Lung microvascular endothelial cell (primary cell): ENCODE measurements around the gene EHBP1L1. TPM values are rescaled to one million over a fixed set of nuclear protein-coding genes. Genes with fewer than 3 reads are reported as not detected.

Experiments
- DNase-seq, 2 donors: peaks; one replicate each; pipeline versions ENCODE4 v3.0.0 to v3.0.0-alpha.2; 2010; ENCODE audit warnings: low read depth in 2 of 2
- total RNA-seq: library from RNA; depleted of rRNA; stranded (reverse); fragments of >200 nt; gene quantifications from 2 replicates; pipeline ENCODE4 v1.2.1, GENCODE V29; 2014

Gene EHBP1L1
- total RNA-seq = 2.0 and 4.8 TPM in 2 replicates

- peak in 1 of 2 donors; percentile 35 for DNase-seq
These were observed at the start of gene EHBP1L1 for GRCh38 chr11:65575568-65576231. EHBP1L1 (plus strand) TSS chr11:65576053; CDS start chr11:65576303, 250 bp downstream.

GRCh38 chr11:65526744-65527143, 49.1 kb upstream of the EHBP1L1 start:
- no peak for DNase-seq

DNA sequence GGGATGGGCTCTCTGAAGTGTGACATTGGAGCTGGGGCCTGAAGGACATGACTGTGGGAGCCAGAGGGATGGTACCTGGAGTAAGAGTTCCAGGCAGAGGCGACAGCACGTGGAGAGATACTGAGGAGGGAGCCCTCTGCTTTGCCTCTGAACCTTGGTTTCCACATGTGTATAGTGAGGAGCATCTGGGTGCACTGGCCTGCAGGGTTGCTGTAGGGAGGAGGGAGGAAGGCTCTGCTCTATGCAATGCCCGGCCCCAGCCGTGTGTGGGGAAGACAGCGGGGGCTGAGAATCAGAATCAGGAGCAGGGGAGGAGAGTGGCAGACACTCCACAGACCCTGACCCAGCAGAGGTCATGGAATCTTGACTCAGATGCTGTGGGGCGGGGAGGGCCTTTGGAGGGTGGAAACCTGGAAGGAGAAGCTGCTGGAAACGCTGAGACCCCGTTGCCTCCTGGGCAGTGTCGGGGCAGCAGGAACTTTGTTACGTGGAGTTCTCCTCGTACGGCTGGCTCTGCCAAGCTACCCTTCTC, 47.0 kb upstream of the EHBP1L1 start:
- no peak for DNase-seq

DNA sequence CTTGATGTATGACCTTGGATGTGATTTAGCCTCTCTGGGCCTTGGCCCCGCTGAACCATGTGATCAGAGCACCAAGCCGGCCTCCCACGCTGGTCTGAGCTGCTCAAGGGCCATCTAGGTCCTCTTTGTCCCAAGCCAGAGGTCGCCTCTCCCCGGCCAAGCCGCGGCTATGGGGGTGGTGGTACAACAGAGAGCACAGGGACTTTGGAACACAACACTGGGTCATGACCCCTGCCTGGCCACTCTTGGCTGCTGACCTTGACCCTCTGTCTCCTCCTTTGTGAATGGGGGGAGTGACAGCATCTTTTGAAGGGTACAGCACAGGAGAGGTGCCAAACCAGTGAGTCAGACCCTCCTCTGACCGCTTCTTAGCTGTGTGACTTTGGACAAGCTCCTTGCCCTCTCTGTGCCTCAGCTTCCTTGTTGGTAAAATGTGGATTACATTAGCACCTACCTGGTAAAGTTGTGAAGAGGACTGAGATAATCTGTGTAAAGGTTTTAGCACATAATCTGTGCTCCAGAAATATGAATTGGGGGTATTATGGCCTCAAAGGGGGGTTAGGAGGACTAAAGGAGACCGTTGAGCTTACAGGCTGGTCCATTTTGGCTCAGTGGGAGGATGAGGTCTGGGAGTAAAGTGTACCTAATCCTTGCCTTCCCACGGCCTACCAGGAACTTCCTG, 46.2 kb upstream of the EHBP1L1 start:
- DNase-seq = no peak

DNA sequence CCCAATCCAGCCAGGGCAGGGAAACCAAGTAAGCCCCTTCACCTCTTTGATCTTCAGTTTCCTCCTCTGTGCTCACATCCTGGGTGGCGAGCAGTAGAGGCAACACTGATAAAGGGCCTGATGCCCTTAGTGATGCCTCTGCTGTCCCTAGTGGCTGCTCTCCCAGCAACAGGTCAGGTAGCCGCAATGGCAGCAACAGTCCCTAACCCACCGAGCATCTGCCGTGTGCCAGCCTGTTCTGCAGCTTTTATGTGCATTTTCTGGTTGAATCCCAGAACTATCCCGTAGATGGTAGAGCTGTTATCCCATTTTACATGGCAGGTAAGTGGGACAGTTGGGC, 45.7 kb upstream of the EHBP1L1 start:
- DNase-seq = no peak

- no peak for DNase-seq
These were observed 43.3 kb upstream of the EHBP1L1 start for GRCh38 chr11:65532388-65533064.

DNA sequence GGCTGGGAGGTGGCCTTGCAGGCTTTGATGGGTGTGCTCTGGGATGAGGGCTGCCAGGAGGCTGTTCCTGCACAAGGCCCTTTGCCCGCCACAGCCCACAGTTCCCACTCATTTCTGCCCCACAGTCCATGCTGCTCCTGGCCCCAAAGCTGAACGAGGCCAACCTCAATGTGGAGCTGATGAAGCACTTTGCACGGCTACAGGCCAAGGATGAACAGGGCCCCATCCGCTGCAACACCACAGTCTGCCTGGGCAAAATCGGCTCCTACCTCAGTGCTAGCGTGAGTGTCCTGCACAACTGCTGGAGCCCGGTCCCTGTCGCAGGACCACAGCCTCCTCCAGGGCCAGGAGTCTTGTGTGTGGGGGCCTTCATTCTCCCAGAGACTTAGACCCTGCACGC, 40.8 kb upstream of the EHBP1L1 start:
- DNase-seq = no peak

GRCh38 chr11:65536412-65537295, 39.2 kb upstream of the EHBP1L1 start:
- no peak for DNase-seq

GRCh38 chr11:65537296-65537597, 38.6 kb upstream of the EHBP1L1 start:
- peak in 1 of 2 donors; percentile 0 for DNase-seq

DNA sequence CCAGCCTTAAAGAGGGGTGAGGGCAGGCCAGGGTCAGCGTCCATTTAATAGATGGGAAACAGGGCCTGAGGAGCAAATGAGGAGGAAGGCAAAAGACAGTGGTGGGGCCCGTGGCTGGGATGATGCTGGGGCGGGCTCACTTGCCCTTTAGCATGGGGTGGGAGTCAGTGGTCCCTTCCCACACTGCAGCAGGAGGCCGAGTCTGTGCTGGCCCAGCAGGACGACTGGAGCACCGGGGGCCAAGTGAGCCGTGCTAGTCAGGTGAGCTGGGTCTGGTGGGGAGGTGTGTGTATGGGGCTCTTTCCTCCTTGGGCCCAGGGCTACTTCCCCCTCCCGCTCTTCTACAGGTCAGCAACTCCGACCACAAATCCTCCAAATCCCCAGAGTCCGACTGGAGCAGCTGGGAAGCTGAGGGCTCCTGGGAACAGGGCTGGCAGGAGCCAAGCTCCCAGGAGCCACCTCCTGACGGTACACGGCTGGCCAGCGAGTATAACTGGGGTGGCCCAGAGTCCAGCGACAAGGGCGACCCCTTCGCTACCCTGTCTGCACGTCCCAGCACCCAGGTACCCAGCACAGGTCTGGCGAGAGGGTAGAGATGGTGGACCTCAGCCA, 38.1 kb upstream of the EHBP1L1 start:
- DNase-seq = no peak

DNA sequence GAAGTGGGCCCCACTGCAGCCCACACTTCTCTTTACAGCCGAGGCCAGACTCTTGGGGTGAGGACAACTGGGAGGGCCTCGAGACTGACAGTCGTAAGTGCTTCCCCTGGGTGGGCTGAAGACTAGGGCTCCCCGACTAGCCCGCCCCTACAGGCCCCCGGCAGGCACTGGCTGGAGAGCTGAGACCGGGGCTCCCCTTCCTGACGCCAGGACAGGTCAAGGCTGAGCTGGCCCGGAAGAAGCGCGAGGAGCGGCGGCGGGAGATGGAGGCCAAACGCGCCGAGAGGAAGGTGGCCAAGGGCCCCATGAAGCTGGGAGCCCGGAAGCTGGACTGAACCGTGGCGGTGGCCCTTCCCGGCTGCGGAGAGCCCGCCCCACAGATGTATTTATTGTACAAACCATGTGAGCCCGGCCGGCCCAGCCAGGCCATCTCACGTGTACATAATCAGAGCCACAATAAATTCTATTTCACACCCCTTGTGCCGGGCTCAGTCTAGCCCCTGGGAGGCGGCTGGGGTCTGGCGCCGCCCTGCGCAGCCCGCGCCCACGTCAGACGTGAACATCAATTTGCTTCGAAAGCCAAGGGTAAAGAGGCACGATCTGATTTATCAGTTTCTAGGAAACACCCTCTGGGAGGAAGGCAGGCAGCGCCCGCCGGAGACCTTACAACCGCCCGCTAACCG, 37.5 kb upstream of the EHBP1L1 start:
- DNase-seq = peak in 1 of 2 donors; percentile 1

- no peak for DNase-seq
These were observed 36.7 kb upstream of the EHBP1L1 start for GRCh38 chr11:65538915-65539743.

GRCh38 chr11:65539744-65540289, 36.0 kb upstream of the EHBP1L1 start:
- no peak for DNase-seq

GRCh38 chr11:65540290-65541092, 35.4 kb upstream of the EHBP1L1 start:
- DNase-seq = peak; percentile 91 to 93

- no peak for DNase-seq
These were observed 34.5 kb upstream of the EHBP1L1 start for GRCh38 chr11:65541093-65541982.

- no peak for DNase-seq
These were observed 33.0 kb upstream of the EHBP1L1 start for GRCh38 chr11:65542738-65543390.

GRCh38 chr11:65545853-65546216, 30.0 kb upstream of the EHBP1L1 start:
- no peak for DNase-seq
